ENCODE results near the gene POLR3B. TPM values are rescaled to one million over a fixed set of nuclear protein-coding genes. Genes with fewer than 3 reads are reported as not detected.

The POLR3B gene
- total and polyA plus RNA-seq, 2 of the 8 experiments (the other 6 are each of a cell fraction or from before 2014, with no cell fraction given), result 5.0 to 13.2 TPM

- WGBS, 2 experiments (ENCODE audit: extremely low coverage in 1 of 2, insufficient coverage in 1 of 2, insufficient read length in 1 of 2, insufficient replicate concordance in 2 of 2, low coverage in 1 of 2, low lambda C conversion rate in 2 of 2, missing lambda C conversion rate in 1 of 2), result 85% methylated on average over 2 of the region's 2 CpGs; no CpG with 5 or more reads in 1 of the 2 experiments
- POLR2A ChIA-PET (ENCODE audit: partially characterized antibody), result interaction anchor here (0.6 kb wide), 1 partner anchor 18 kb away, joined by 4 read pairs; no protein-coding TSS in a partner anchor
- TF ChIP-seq CHD1 (IDR thresholded peaks at IDR 0.05; ENCODE audit: low read depth, low read length) (no peak), PHF8 (conservative IDR thresholded peaks at IDR 0.05; ENCODE audit: low read depth, low read length) (no peak), CTBP2 (IDR thresholded peaks at IDR 0.05; ENCODE audit: borderline replicate concordance, insufficient read depth, insufficient read length, low read length) (no peak), ASH2L (IDR thresholded peaks at IDR 0.05; ENCODE audit: low read length) (no peak), KDM1A (IDR thresholded peaks at IDR 0.05; ENCODE audit: borderline replicate concordance, low read length) (no peak), YY1 (IDR thresholded peaks at IDR 0.05; ENCODE audit: low read depth, low read length) (no peak), RBBP5 (IDR thresholded peaks at IDR 0.05; ENCODE audit: borderline replicate concordance, low read depth, low read length) (no peak), POLR2AphosphoS5 (IDR thresholded peaks at IDR 0.05; ENCODE audit: low read depth, low read length) (no peak), JUN (IDR thresholded peaks at IDR 0.05; ENCODE audit: low read depth, low read length) (no peak), SIN3A (conservative IDR thresholded peaks at IDR 0.05 in 1 of 2, IDR thresholded peaks at IDR 0.05 in 1 of 2; ENCODE audit: low read depth in 1 of 2, low read length in 2 of 2) (no peak), JUND (IDR thresholded peaks at IDR 0.05; ENCODE audit: low read length) (no peak), TCF12 (IDR thresholded peaks at IDR 0.05; ENCODE audit: low read depth, low read length) (no peak), SRF (IDR thresholded peaks at IDR 0.05; ENCODE audit: low read depth, low read length) (no peak), TEAD4 (IDR thresholded peaks at IDR 0.05; ENCODE audit: low read depth, low read length) (no peak), TBP (IDR thresholded peaks at IDR 0.05; ENCODE audit: low read depth, low read length) (no peak), ZNF274 (IDR thresholded peaks at IDR 0.05; ENCODE audit: borderline replicate concordance, extremely low read depth, low read length) (no peak)
Observed at GRCh38 chr12:106442575-106442974, 85.0 kb downstream of the POLR3B start.

More at GRCh38 chr12:106442575-106442974, 85.0 kb downstream of the POLR3B start:
- Histone ChIP-seq H2BK12ac (ENCODE audit: low read depth, low read length) (no peak overlapping the region), H3K23ac (ENCODE audit: insufficient read length) (no peak overlapping the region), H3K23me2 (ENCODE audit: low read depth, low read length) (0 out of 2 replicates have a peak, but pooled peaks cover 1% of the 10 kb centered on the region), H4K91ac (replicated peaks; ENCODE audit: insufficient read length, low read length) (no peak overlapping the region), H3K18ac (ENCODE audit: extremely low read depth, low read length) (no peak overlapping the region), H3K36me3 (ENCODE audit: control insufficient read depth in 2 of 4, insufficient read depth in 4 of 4, low read length in 3 of 4) (no peaks in the 10 kb centered on the region; a peak in 2 of 8 replicates), H3K4ac (replicated peaks; ENCODE audit: insufficient read length, low read depth, low read length) (no peak overlapping the region), H3K27ac (ENCODE audit: low read depth, low read length) (no peak overlapping the region), H3K27me3 (replicated peaks in 1 of 4; ENCODE audit: control insufficient read depth in 3 of 4, extremely low read depth in 1 of 4, insufficient read depth in 3 of 4, low read length in 3 of 4) (no peaks in the 10 kb centered on the region), H3K4me3 (ENCODE audit: extremely low read depth in 1 of 4, insufficient read depth in 2 of 4, low read depth in 3 of 4, low read length in 4 of 4) (no peak overlapping the region), H3K79me2 (ENCODE audit: control insufficient read depth in 1 of 2, insufficient read depth in 2 of 2, low read length in 2 of 2) (no peaks in the 10 kb centered on the region), H2AFZ (ENCODE audit: low read length) (no peak overlapping the region), H3K9ac (replicated peaks in 1 of 4; ENCODE audit: extremely low read depth in 1 of 4, low read depth in 3 of 4, low read length in 3 of 4) (no peak overlapping the region), H3K56ac (replicated peaks; ENCODE audit: insufficient read length, low read depth, low read length) (no peak overlapping the region), H2BK20ac (ENCODE audit: low read length) (no peak overlapping the region), H4K20me1 (replicated peaks in 1 of 2; ENCODE audit: control insufficient read depth in 1 of 2, insufficient read depth in 2 of 2, low read length in 2 of 2) (no peaks in the 10 kb centered on the region), H3K4me2 (ENCODE audit: insufficient read depth in 1 of 2, low read depth in 2 of 2, low read length in 2 of 2) (no peak overlapping the region), H3K4me1 (replicated peaks in 1 of 4; ENCODE audit: control insufficient read depth in 3 of 4, insufficient read depth in 4 of 4, low read length in 3 of 4) (no peaks in the 10 kb centered on the region), H3K9me3 (ENCODE audit: insufficient read depth in 2 of 2, low read depth in 1 of 2, low read length in 1 of 2) (no peaks in the 10 kb centered on the region), H3K79me1 (ENCODE audit: low read depth, low read length) (no peaks in the 10 kb centered on the region), H4K5ac (ENCODE audit: insufficient read length, low read depth, low read length) (no peak overlapping the region), H3K14ac (ENCODE audit: insufficient read length) (no peak overlapping the region), H2BK15ac (ENCODE audit: low read length) (no peak overlapping the region), H4K8ac (ENCODE audit: extremely low read depth, insufficient read depth, low read length) (no peak overlapping the region), H2BK120ac (replicated peaks; ENCODE audit: low read depth, low read length) (no peak overlapping the region), H2BK5ac (ENCODE audit: low read depth, low read length) (no peak overlapping the region), H2AK5ac (ENCODE audit: low read depth, low read length) (no peak overlapping the region)
- FAIRE-seq (no peak), DNase-seq (ENCODE audit: low read depth in 1 of 2, low spot score in 2 of 2) (no peak)
- CTCF ChIA-PET (ENCODE audit: partially characterized antibody), result no interaction called here

Measured in H1 (cell line).